HG02938 (cell line): ENCODE results near the gene NOL6.
"Not testable (repeated sequence)": the region's sequence is repeated elsewhere in the genome, so short reads cannot be mapped to it uniquely, and the experiment has no call there.

Experiments
- ATAC-seq: cut with Tn5 transposase; IDR thresholded peaks from one replicate; pipeline ENCODE4 v1.9.1; 2021; ENCODE audit warnings: mild to moderate bottlenecking, moderate library complexity; ENCODE audit not compliant: unreplicated experiment

The NOL6 gene

GRCh38 chr9:33472881-33473615 lies 676 bp downstream of the NOL6 start:
- no peak for ATAC-seq

GRCh38 chr9:33472171-33472880 lies 1.4 kb downstream of the NOL6 start:
- ATAC-seq: no peak

- ATAC-seq: no peak
Observed at GRCh38 chr9:33471361-33471760, 2.4 kb downstream of the NOL6 start.

GRCh38 chr9:33469891-33470290 lies 3.8 kb downstream of the NOL6 start:
- ATAC-seq: no peak

- ATAC-seq: no peak
Observed at GRCh38 chr9:33468797-33469621, 4.7 kb downstream of the NOL6 start.

GRCh38 chr9:33468215-33468730 lies 5.5 kb downstream of the NOL6 start:
- ATAC-seq: no peak

- ATAC-seq: no peak
Observed at GRCh38 chr9:33467526-33467925, 6.2 kb downstream of the NOL6 start.

- no peak for ATAC-seq
Observed at GRCh38 chr9:33466565-33467495, 6.9 kb downstream of the NOL6 start.

- ATAC-seq: no peak
Observed at GRCh38 chr9:33465596-33466564, 7.8 kb downstream of the NOL6 start.

- ATAC-seq: no peak
Observed at GRCh38 chr9:33465096-33465495, 8.6 kb downstream of the NOL6 start.

GRCh38 chr9:33464045-33464636 lies 9.6 kb downstream of the NOL6 start:
- no peak for ATAC-seq

GRCh38 chr9:33463151-33463550 lies 10.6 kb downstream of the NOL6 start:
- ATAC-seq: no peak

- no peak for ATAC-seq
Observed at GRCh38 chr9:33461492-33461891, 12.2 kb downstream of the NOL6 start.

- ATAC-seq: no peak
Observed at GRCh38 chr9:33460854-33461253, 12.9 kb downstream of the NOL6 start.

- ATAC-seq: no peak
Observed at GRCh38 chr9:33459115-33459514, 14.6 kb downstream of the NOL6 start.

- ATAC-seq: no peak
Observed at GRCh38 chr9:33458444-33458843, 15.3 kb downstream of the NOL6 start.

GRCh38 chr9:33455945-33456344 lies 17.8 kb downstream of the NOL6 start:
- ATAC-seq: no peak

GRCh38 chr9:33455456-33455855 lies 18.3 kb downstream of the NOL6 start:
- ATAC-seq: not testable (repeated sequence)

- ATAC-seq: not testable (repeated sequence)
Observed at GRCh38 chr9:33454661-33455026, 19.1 kb downstream of the NOL6 start.
